ENCODE measurements around the gene NDUFB10. TPM values are rescaled to one million over a fixed set of nuclear protein-coding genes. Genes with fewer than 3 reads are reported as not detected.

NDUFB10 gene
- total RNA-seq, 4 donors from 2014 or later, result 214 to 400 (median 243) TPM

GRCh38 chr16:1929105-1929504, 30.2 kb upstream of the NDUFB10 start:
- no peak for TF ChIP-seq POLR2A (IDR thresholded peaks at IDR 0.05)
- Histone ChIP-seq H3K27ac (peak overlapping the region; percentile 51 to 89 (median 84)), H3K36me3 (no peaks in the 10 kb centered on the region), H3K4me1 (peaks cover 0 to 16% (median 7%) of the 10 kb centered on the region in 3 donors), H3K9me3 (no peaks in the 10 kb centered on the region), H3K27me3 (peaks cover 39% of the 10 kb centered on the region), H3K4me3 (peak overlapping the region; percentile 56 to 71)
- ATAC-seq, result peak; percentile 58
- WGBS, 2 donors (ENCODE audit: low coverage in 1 of 2), result 4 to 5% methylated on average over 3 to 7 of the region's 11 CpGs

GRCh38 chr16:1929578-1930337, 29.6 kb upstream of the NDUFB10 start:
- TF ChIP-seq EP300 (IDR thresholded peaks at IDR 0.05) (no peak), CTCF (IDR thresholded peaks at IDR 0.05) (peak in 3 of 4 experiments; percentile 100), POLR2A (IDR thresholded peaks at IDR 0.05) (no peak)
- Histone ChIP-seq H3K4me3 (peak overlapping the region; percentile 56 to 71), H3K9me3 (no peaks in the 10 kb centered on the region), H3K27me3 (peaks cover 32% of the 10 kb centered on the region), H3K36me3 (no peaks in the 10 kb centered on the region), H3K27ac (peak overlapping the region; percentile 51 to 89 (median 84)), H3K4me1 (peaks cover 0 to 16% (median 7%) of the 10 kb centered on the region in 3 donors)
- WGBS, 2 donors (ENCODE audit: low coverage in 1 of 2), result 2% methylated on average over 9 of the region's 70 CpGs; no CpG with 5 or more reads in 1 of the 2 donors
- ATAC-seq, result peak; percentile 94

GRCh38 chr16:1930338-1930720, 29.0 kb upstream of the NDUFB10 start:
- TF ChIP-seq EP300 (IDR thresholded peaks at IDR 0.05), result no peak
- TF ChIP-seq POLR2A (IDR thresholded peaks at IDR 0.05), result no peak
- TF ChIP-seq POLR2AphosphoS5 (IDR thresholded peaks at IDR 0.05), result no peak
- no peak for TF ChIP-seq CTCF (IDR thresholded peaks at IDR 0.05)
- no peak overlapping the region for H3K4me3 ChIP-seq
- peaks cover 28% of the 10 kb centered on the region for H3K27me3 ChIP-seq
- WGBS, 2 donors (ENCODE audit: low coverage in 1 of 2), result 67 to 84% methylated on average over 4 to 6 of the region's 10 CpGs
- H3K4me1 ChIP-seq, result peaks cover 0 to 16% (median 7%) of the 10 kb centered on the region in 3 donors
- H3K27ac ChIP-seq, result no peak overlapping the region
- H3K36me3 ChIP-seq, result no peaks in the 10 kb centered on the region
- H3K9me3 ChIP-seq, result no peaks in the 10 kb centered on the region
- ATAC-seq, result no peak

GRCh38 chr16:1932050-1933028, 27.0 kb upstream of the NDUFB10 start:
- H3K9me3 ChIP-seq, result no peaks in the 10 kb centered on the region
- no CpG with 5 or more reads among the region's 19 CpGs for WGBS, 2 donors (ENCODE audit: low coverage in 1 of 2)

More at GRCh38 chr16:1932050-1933028, 27.0 kb upstream of the NDUFB10 start:
- H3K27me3 ChIP-seq, result peaks cover 24% of the 10 kb centered on the region
- no peak overlapping the region for H3K4me3 ChIP-seq
- H3K4me1 ChIP-seq, result peaks cover 0 to 16% (median 7%) of the 10 kb centered on the region in 3 donors
- H3K36me3 ChIP-seq, result peaks cover 0 to 8% of the 10 kb centered on the region in 2 donors
- ATAC-seq, result no peak
- no peak for TF ChIP-seq EP300 (IDR thresholded peaks at IDR 0.05)
- TF ChIP-seq POLR2AphosphoS5 (IDR thresholded peaks at IDR 0.05), result no peak
- TF ChIP-seq POLR2A (IDR thresholded peaks at IDR 0.05), result no peak
- TF ChIP-seq CTCF (IDR thresholded peaks at IDR 0.05), result no peak
- H3K27ac ChIP-seq, result no peak overlapping the region
